CD4-positive, alpha-beta T cell treated with Interleukin-17A for 1 hour (primary cell): ENCODE results near the gene CCR3.
"Not testable (repeated sequence)": the region's sequence is repeated elsewhere in the genome, so short reads cannot be mapped to it uniquely, and the experiment has no call there.

ENCODE experiments used
- DNase-seq: peaks from one replicate; pipeline ENCODE4 v3.0.0-alpha.2; 2020

The CCR3 gene

GRCh38 chr3:46242120-46242519, at the start of gene CCR3:
CCR3 (plus strand) TSS chr3:46242460; CDS start chr3:46265159, 22,699 bp downstream.
- no peak for DNase-seq

GRCh38 chr3:46192939-46193338, 49.3 kb upstream of the CCR3 start:
- DNase-seq: no peak

DNA sequence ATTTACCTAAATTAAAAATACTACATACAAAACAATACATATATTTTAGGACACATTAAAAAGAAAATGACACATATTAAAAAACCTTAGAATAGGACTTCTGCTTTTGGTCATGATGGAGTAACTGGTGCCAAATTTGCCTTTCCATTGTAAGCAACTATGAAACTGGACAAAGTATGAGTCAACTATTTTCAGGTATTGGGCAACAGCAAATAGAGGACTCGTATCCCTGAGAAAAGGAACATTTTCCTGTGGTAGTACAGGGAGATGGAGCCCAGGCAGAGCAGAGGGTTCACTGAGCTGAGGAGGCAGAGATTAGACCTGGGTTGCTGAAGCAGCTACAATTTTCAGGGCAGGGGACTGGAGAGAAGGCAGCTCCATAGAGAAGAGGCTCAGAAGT, 48.8 kb upstream of the CCR3 start:
- no peak for DNase-seq

GRCh38 chr3:46194868-46195553, 47.2 kb upstream of the CCR3 start:
- no peak for DNase-seq

DNA sequence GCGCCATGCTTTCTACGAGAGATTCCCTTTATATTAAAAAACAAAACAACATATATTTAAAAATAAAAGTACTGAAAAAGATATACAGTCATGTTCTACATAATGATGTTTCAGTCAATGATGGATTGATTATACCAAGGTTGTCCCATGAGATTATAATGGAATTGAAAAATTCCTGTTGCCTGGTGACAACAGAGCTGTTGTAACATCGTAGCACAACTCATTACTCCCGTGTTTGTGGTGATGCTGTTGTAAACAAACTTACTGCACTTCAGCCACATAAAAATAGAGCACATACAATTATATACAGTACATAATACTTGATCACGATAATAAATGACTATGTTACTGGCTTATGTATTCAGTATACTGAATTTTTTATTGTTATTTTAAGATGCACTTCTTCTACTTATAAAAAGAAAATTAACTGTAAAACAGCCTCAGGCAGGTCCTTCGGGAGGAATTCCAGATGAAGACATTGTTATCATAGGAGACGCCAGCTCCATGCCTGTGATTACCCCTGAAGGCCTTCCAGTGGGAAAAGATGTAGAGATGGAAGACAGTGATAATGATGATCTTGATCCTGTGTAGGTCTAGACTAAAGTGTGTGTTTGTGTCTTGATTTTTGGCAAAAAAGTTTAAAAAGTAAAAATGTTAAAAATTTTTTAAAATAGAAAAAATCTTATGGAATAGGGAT, 45.9 kb upstream of the CCR3 start:
- no peak for DNase-seq

GRCh38 chr3:46200211-46200610, 42.0 kb upstream of the CCR3 start:
- DNase-seq: no peak

DNA sequence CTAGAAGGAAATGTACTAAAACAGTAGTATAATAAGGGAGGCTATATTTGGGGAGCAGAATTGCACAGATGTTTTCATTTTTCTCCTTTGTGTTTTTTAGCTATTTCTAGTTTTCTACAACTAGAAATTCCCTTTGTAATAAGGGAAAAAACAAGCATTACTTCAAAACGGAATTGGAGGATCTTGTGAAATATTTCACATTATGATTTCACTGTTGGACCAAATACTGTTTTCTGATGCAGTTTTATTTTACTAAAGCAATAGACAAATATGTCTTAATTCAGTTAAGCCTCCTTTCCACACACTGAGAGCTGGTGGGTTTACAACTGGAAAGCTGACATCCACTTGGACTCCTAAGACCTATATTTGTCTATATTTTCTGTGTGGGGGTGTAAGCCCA, 41.5 kb upstream of the CCR3 start:
- no peak for DNase-seq

- DNase-seq: no peak
These were observed 39.7 kb upstream of the CCR3 start for GRCh38 chr3:46202535-46202934.

GRCh38 chr3:46203681-46204080, 38.6 kb upstream of the CCR3 start:
- no peak for DNase-seq

DNA sequence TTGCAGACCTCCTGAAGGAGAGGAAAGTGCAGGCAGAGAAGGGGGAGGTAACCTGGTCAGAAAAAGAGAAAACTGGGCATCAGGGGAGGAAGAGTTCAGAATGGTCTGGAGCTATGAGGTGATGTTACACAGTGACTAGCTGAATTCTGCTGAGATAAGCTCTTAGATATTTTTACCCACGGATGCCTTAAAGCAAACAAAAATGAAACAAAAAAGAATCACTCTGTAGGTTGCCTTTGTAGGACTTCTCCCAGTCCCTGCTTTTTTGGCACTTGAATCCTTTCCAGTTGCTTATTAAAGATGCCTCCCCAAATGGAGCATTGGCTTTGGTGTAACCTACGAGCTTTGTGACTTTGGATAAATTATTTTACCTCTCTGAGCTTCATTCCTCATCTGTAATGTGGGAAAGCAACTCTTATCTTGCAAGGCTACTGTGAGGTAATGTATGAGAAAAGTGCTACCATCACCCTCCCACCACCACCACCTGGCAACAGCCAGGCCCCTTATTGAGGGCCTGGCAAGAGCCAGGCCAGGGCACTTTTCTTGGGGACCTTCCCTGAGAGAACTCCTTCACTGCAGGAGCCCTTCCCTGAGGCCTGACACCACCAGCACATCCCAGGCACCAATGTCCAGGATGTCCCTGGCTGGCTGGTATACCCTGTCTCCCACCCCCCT, 36.8 kb upstream of the CCR3 start:
- no peak for DNase-seq

DNA sequence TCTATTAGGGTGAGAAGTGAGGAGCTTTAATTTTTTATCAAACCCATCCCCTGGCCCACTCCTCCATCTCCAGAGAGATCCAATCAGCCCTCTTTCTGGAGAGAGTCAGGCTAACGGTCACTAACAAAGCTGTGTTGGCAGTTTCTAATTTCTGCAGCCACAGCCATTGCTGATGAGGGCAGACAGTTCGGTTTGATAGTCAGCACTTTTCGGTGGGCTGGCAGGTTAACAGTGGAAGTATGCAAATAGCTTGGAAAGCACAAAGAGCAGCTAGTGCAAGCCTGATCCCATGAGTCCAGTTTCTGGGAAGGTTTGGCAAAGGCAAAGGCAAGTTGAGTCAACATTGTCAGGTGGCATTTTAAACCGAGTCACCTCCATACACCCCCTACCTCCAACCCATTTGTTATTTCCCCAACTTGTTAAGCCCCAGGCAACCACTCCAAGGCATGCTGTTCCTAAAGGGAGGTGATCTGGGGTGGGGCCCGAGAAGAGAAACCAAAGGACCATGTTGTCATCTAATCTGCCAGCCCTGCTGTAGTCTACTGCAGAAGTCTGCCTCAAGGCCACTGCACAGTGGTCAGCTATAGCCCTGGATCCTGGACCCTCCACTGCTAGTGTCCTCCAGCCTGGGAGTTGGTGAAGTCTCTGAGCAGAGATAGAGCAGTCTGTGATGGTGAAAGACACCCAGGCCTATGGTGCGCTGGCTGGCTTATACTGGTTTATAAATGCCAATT, 35.8 kb upstream of the CCR3 start:
- DNase-seq: no peak

DNA sequence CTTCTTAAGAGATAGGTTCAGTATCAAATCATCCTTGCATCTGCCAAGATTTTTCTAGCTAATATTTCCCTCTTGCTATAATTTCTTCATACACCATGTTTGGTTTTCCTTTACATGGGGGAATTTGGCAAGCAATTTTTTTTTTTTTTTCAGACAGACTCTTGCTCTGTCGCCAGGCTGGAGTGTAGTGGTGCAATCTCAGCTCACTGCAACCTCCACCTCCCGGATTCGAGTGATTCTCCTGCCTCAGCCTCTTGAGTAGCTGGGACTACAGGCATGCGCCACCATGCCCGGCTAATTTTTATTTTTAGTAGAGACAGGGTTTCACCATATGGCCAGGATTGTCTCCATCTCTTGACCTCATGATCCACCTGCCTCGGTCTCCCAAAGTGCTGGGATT, 34.7 kb upstream of the CCR3 start:
- DNase-seq: not testable (repeated sequence)

DNA sequence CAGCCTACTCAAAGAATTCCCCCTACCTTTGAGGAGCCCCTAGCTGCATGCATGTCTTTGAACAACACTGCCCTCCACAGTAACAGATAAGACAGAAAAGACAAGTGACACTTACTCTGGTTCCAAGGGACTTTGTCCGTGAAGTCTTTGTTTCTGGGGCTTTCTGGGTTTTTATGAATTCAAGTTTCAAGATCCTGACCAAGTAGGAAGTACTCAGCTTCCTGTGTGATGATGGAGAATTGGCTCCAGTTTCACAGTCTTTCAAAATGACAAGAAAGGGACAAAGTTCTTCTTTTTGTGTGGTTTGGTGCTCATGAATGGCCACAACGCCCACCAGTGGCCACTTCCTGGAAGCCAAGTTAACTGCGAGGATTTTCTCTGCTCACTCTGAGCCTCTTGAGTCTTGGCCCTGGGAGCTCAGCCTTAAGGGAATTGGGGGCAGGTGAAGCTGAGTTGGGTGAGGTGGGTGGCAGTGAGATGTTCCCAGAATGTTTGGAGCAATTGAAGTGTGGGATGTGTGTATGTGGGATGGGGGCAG, 34.0 kb upstream of the CCR3 start, which contains the start of gene CCR1:
TSS of gene CCR1 (minus strand) at position 147 of the 538 bp plus-strand sequence. CDS start 4,000 bp downstream, outside the sequence.
- DNase-seq: peak; percentile 56

DNA sequence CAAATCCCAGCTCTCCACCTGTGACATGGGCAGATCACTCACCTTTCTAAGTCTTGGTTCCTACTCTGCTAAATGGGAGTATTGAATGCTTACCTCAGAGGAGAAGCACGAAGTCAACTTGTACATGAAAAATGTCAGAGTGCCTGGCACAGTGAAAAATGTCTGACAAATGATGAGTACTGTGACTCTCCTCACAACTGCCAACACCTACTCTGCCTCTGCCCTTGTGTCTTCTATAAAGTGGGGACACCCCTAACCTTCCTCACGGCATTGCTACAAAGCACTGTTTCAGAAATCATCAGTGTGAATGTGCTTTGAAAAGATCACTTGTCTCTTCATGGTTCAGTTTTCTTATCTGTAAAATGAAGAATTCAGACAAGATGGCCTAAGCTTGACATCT, 33.2 kb upstream of the CCR3 start:
- no peak for DNase-seq

- no peak for DNase-seq
These were observed 32.4 kb upstream of the CCR3 start for GRCh38 chr3:46209746-46210470.

GRCh38 chr3:46212101-46212500, 30.2 kb upstream of the CCR3 start:
- DNase-seq: no peak

DNA sequence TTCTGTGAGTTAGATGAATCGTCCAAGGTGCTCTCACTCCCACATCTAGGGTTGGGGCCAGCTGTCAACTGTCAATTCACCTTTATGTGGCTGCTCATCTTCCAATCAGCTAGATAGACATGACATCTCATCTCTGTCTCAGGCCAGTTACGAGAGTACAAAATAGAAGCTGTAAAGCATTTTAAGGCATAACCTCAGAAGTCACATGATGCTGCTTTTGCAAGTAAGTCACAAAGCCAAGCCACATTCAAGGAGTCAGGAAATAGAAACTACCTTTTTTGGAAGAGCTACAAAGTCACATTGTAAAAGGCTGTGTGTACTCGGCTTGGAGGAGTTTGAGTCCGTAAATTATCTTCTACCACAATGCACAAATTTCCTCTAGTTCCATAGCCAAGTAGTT, 29.1 kb upstream of the CCR3 start:
- DNase-seq: peak; percentile 55

DNA sequence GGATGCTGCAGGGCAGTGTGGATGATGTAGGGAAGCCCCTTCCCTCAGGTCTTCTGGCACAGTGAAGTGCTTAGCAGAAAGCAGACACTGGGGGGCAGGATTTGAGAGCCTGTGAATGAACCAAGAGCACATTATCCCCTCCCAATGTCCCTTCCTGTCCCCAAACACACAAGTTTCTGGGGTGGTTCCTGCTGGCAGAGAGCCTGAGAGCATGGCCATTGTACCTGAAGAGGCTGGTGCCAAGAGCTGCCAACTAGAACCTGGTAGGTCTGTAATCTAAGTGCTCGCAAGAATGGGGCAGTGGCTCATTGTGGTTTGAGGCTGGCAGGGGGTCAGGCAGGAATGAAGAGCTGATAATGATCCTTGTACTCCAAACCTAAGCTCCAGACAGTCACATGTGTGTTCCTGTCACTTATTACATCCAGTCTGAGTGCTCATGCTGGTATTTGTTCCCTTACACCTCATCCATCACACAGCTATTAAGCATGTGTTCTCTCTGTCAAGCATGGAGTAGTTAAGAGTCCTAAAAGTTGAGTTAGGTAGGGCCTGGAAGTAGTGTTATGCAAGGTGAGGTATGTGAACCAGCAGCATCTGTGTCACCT, 27.4 kb upstream of the CCR3 start:
- DNase-seq: peak; percentile 21

DNA sequence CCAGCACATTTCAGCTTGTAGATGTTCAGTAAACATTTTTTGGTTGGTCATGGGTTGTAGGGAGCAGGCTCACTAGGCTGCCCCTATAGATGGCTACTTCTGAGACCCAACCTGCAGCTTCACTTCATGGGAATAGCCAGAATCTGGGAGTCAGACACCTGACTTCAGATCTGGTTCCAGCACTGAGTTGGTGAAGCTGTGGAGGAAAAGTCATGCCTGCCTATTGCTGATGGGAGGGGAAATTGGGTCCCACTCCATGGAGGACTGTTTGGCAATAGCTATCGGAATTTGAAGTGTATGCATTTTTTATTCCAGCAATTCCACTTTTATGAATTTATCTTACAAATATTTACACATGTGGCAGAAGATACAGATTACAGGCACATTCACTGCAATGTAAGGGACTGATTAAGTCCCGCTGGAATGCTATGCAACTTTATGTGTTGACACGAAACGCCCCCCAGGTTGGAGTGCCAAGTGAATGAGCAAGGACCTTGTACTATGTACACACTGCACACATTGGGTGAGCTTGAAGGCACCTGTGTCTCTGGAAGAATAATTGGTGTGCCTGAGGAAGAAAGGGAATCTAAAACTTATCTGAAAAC, 26.3 kb upstream of the CCR3 start:
- no peak for DNase-seq

GRCh38 chr3:46218196-46218709, 24.0 kb upstream of the CCR3 start:
- no peak for DNase-seq

DNA sequence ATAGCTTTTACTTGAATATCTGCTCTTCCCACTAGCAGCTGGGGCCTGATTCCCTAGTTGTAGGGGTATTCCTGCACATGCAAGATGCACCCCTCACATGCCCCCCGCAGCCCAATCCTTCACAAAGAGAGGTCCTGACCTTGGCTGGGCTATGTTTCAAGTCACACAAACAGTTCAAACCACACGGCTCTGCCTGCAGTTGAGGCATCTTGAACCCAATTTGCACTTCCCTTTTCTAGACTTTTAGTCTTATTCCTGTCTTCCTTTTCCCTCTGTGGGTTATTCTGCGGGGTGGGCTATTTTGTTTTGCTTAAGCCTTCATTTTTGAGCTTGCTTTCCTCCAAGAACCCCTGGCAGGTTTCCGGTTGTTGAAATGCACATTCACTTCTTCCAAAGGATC, 20.9 kb upstream of the CCR3 start:
- no peak for DNase-seq
